ENCODE results near the gene EGFR.

- TF ChIP-seq, protein P1, sequence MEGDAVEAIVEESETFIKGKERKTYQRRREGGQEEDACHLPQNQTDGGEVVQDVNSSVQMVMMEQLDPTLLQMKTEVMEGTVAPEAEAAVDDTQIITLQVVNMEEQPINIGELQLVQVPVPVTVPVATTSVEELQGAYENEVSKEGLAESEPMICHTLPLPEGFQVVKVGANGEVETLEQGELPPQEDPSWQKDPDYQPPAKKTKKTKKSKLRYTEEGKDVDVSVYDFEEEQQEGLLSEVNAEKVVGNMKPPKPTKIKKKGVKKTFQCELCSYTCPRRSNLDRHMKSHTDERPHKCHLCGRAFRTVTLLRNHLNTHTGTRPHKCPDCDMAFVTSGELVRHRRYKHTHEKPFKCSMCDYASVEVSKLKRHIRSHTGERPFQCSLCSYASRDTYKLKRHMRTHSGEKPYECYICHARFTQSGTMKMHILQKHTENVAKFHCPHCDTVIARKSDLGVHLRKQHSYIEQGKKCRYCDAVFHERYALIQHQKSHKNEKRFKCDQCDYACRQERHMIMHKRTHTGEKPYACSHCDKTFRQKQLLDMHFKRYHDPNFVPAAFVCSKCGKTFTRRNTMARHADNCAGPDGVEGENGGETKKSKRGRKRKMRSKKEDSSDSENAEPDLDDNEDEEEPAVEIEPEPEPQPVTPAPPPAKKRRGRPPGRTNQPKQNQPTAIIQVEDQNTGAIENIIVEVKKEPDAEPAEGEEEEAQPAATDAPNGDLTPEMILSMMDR (IDR thresholded peaks at IDR 0.05) = no peak
- TF ChIP-seq EP300 (IDR thresholded peaks at IDR 0.05) = no peak
Observed at GRCh38 chr7:55210716-55211115, 191.9 kb downstream of the EGFR start.

All from sigmoid colon (tissue), 4 donors.